Epithelial cell of esophagus (primary cell): ENCODE results near the gene CCDC88B.

Experiments used
- DNase-seq: peaks from one replicate; pipeline ENCODE4 v3.0.0; 2010; ENCODE audit warnings: low read depth
- H3K4me3 ChIP-seq: 2 replicates; pipeline ENCODE4 v1.5.1; 2011; ENCODE audit warnings: mild to moderate bottlenecking, low read length, control low read depth
- TF ChIP-seq, protein P1 (sequence below): IDR thresholded peaks from 2 replicates; pipeline ENCODE4 v1.5.1; 2011; ENCODE audit warnings: low read depth, mild to moderate bottlenecking, low read length, control low read depth, inconsistent platforms; ENCODE audit not compliant: insufficient read depth; ENCODE audit errors: missing control alignments

CCDC88B gene

DNA sequence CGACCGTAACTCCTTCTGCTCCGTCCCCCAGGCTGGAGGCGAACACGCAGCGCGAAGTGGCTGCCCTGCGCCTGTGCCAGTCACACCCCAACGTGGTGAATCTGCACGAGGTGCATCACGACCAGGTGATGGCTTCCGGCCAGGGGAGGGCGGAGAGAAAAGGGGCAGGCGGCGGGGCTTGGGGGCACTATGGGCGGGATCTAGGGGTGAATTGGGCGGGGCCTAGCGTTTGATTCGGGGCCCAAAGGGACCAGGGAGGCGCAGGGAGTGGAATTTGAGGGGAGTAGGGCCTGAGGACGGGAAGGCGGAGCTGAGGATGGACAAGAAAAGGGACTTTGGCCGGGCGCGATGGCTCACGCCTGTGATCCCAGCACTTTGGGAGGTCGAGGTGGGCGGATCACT, 28.7 kb downstream of the CCDC88B start:
- TF ChIP-seq, protein P1, sequence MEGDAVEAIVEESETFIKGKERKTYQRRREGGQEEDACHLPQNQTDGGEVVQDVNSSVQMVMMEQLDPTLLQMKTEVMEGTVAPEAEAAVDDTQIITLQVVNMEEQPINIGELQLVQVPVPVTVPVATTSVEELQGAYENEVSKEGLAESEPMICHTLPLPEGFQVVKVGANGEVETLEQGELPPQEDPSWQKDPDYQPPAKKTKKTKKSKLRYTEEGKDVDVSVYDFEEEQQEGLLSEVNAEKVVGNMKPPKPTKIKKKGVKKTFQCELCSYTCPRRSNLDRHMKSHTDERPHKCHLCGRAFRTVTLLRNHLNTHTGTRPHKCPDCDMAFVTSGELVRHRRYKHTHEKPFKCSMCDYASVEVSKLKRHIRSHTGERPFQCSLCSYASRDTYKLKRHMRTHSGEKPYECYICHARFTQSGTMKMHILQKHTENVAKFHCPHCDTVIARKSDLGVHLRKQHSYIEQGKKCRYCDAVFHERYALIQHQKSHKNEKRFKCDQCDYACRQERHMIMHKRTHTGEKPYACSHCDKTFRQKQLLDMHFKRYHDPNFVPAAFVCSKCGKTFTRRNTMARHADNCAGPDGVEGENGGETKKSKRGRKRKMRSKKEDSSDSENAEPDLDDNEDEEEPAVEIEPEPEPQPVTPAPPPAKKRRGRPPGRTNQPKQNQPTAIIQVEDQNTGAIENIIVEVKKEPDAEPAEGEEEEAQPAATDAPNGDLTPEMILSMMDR = no peak
- no peak for DNase-seq
- H3K4me3 ChIP-seq = no peak overlapping the region

DNA sequence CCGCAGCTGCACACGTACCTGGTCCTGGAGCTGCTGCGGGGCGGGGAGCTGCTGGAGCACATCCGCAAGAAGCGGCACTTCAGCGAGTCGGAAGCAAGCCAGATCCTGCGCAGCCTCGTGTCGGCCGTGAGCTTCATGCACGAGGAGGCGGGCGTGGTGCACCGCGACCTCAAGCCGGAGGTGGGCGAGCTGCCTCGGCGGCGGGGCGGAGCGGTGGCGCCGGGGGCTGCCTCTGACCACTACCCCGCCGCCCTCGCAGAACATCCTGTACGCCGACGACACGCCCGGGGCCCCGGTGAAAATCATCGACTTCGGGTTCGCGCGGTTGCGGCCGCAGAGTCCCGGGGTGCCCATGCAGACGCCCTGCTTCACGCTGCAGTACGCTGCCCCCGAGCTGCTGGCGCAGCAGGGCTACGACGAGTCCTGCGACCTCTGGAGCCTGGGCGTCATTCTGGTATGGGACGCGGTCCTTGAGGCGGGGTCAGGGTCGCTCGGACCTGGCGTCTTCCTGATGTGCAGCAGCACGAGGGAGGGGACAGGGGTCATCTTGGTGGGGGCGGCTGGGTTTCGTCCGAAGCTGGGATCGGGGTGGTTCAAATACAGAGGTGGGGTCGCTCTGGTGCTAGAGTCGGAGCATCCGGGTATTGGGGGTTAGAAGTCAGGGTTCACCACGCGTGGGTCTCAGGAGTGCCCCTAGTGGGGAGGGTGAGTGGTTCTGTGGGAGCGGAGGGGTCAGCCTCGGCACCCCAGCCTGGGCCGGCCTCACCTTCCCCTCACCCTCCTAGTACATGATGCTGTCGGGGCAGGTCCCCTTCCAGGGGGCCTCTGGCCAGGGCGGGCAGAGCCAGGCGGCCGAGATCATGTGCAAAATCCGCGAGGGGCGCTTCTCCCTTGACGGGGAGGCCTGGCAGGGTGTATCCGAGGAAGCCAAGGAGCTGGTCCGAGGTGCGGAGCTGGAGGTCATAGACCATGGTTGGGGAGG, 29.7 kb downstream of the CCDC88B start:
- TF ChIP-seq, protein P1 = no peak
- no peak overlapping the region for H3K4me3 ChIP-seq
- DNase-seq = no peak

DNA sequence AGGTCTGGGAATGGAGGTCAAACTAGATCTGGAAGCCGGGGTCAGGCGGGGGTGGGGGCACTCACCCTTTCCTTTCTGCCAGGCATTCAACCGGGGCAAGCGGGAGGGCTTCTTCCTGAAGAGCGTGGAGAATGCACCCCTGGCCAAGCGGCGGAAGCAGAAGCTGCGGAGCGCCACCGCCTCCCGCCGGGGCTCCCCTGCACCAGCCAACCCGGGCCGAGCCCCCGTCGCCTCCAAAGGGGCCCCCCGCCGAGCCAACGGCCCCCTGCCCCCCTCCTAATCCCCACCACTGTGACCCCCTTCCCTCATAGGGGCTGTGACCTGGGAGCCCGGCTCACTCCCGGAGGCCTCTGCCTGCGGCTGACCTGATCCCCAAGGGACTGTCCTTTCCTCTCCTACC, 31.2 kb downstream of the CCDC88B start:
- no peak for DNase-seq
- H3K4me3 ChIP-seq = no peak overlapping the region
- TF ChIP-seq, protein P1 = no peak

DNA sequence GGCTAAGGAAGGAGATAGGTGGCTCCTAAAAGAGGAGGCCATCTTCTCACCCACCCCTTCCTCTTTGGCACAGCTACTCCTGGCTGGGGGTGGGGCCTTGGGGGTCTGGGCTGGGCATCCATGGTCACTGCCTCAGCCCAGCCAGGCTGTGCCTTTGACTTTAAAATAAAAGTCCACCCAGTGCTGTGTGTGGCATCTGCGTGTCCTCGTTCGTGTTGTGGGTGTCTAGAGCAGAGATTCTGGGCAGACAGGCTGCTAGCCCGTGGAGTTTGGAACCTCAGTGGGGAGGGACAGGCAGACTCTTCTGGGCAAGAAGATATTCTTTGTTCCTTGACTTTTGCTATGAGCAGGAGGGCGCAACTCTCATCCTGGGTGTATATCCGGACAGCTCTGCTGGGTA, 32.0 kb downstream of the CCDC88B start:
- no peak overlapping the region for H3K4me3 ChIP-seq
- DNase-seq = no peak
- TF ChIP-seq, protein P1 = no peak

- TF ChIP-seq, protein P1 = no peak
- no peak overlapping the region for H3K4me3 ChIP-seq
- no peak for DNase-seq
Observed at GRCh38 chr11:64372802-64373597, 33.0 kb downstream of the CCDC88B start.

DNA sequence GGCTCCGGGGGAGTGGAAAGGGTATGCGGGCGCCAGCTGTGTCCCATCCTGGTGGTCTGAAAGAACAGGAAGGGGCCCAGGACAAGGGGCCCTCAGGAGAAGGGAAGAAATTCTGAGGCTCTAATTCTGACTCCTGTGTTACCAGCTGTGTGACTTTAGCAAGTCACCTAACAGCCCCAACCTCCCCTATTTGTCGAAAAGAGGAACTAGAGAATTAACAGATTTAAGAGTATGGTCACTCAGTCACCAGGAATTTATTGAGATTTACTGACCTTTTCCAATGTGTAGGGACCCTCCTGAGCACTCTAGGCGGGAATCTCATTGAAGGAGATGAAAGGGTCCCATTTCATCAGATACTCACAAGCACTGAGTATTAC, 33.6 kb downstream of the CCDC88B start:
- TF ChIP-seq, protein P1 = no peak
- H3K4me3 ChIP-seq = no peak overlapping the region
- DNase-seq = no peak
